Body of pancreas (tissue), 4 donors: ENCODE data around the gene DMXL2.

Experiments
- CTCF ChIP-seq, 7 experiments: fragments of 450-650 bp in 4 of 7; fragments of 200-600 bp in 3 of 7; sonication (generic) in 3 of 7; IDR thresholded peaks; one replicate each; pipeline ENCODE4 v1.5.1; 2016 to 2019; ENCODE audit warnings: antibody characterized with exemption in 7 of 7
- POLR2A ChIP-seq, 3 donors: fragments of 450-650 bp; IDR thresholded peaks; one replicate each; pipeline ENCODE4 v1.6.1; 2016; ENCODE audit warnings: antibody characterized with exemption in 3 of 3, mild to moderate bottlenecking in 2 of 3

- TF ChIP-seq CTCF (IDR thresholded peaks at IDR 0.05) (no peak), POLR2A (IDR thresholded peaks at IDR 0.05) (no peak)
Measured at GRCh38 chr15:51624022-51624421, 1.5 kb upstream of the DMXL2 start.
